ENCODE results near the gene AGPAT3. TPM values are rescaled to one million over a fixed set of nuclear protein-coding genes. Genes with fewer than 3 reads are reported as not detected.

Gene AGPAT3
- total RNA-seq, 1 donor: 63.5 TPM

DNA sequence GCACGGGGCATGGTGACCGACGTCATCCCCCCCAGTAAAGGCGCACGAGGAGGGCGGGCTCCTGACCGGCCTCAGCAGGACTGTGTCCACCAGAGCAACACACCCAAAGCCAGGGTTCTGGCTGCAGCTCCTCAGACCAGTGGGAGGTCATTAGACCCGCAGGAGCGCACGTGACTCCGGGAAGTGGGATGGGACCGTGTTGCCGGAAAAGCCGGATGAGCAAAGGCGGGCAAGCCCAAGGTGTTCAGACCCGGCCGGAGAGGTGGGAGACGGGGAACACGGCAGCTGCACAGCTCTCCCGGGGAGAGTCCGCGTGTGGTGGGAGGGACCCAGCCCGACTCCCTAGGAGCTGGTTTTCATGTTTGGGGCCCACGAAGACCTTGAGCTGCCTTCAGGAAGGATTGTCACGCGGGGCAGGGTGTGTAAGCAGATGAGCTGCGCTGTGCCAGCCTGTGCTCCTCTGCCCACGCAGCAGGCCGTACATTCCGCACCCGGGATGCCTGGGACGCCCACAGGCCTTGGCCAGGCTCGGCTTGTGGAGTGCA lies 126.5 kb downstream of the AGPAT3 start:
- DNase-seq (ENCODE audit: low read depth): no peak
- H3K4me3 ChIP-seq (ENCODE audit: low read depth, low read length): no peak overlapping the region
- TF ChIP-seq, protein P1, sequence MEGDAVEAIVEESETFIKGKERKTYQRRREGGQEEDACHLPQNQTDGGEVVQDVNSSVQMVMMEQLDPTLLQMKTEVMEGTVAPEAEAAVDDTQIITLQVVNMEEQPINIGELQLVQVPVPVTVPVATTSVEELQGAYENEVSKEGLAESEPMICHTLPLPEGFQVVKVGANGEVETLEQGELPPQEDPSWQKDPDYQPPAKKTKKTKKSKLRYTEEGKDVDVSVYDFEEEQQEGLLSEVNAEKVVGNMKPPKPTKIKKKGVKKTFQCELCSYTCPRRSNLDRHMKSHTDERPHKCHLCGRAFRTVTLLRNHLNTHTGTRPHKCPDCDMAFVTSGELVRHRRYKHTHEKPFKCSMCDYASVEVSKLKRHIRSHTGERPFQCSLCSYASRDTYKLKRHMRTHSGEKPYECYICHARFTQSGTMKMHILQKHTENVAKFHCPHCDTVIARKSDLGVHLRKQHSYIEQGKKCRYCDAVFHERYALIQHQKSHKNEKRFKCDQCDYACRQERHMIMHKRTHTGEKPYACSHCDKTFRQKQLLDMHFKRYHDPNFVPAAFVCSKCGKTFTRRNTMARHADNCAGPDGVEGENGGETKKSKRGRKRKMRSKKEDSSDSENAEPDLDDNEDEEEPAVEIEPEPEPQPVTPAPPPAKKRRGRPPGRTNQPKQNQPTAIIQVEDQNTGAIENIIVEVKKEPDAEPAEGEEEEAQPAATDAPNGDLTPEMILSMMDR (IDR thresholded peaks at IDR 0.05; ENCODE audit: insufficient read depth, low read depth, low read length): no peak

GRCh38 chr21:43992121-43992520 lies 127.1 kb downstream of the AGPAT3 start:
- TF ChIP-seq, protein P1 (IDR thresholded peaks at IDR 0.05; ENCODE audit: insufficient read depth, low read depth, low read length): no peak
- no peak overlapping the region for H3K4me3 ChIP-seq (ENCODE audit: low read depth, low read length)
- DNase-seq (ENCODE audit: low read depth): no peak

GRCh38 chr21:43993420-43993934 lies 128.5 kb downstream of the AGPAT3 start:
- DNase-seq (ENCODE audit: low read depth): no peak
- TF ChIP-seq, protein P1 (IDR thresholded peaks at IDR 0.05; ENCODE audit: insufficient read depth, low read depth, low read length): no peak
- H3K4me3 ChIP-seq (ENCODE audit: low read depth, low read length): no peak overlapping the region

DNA sequence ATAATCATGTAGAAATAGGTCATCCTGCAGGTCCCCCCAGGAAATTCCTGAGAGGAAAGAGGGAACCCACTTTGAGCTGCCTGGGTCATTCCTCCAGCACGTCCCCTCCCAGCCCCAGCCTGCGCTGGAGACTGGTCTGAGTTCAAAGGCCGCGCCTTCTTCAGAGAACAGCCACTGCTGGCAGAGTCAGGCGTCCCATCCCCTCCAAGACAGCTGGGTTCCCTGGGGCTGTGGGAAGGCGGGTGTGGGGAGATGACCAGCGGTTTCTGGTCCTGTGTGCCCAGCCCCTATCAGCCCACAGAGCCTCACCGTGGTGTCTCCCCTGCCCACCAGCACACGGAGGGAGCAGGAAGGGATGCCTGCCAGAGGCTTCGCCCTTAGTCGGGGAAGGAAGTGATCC lies 129.1 kb downstream of the AGPAT3 start:
- H3K4me3 ChIP-seq (ENCODE audit: low read depth, low read length): no peak overlapping the region
- TF ChIP-seq, protein P1 (IDR thresholded peaks at IDR 0.05; ENCODE audit: insufficient read depth, low read depth, low read length): no peak
- no peak for DNase-seq (ENCODE audit: low read depth)

- no peak overlapping the region for H3K4me3 ChIP-seq (ENCODE audit: low read depth, low read length)
- TF ChIP-seq, protein P1 (IDR thresholded peaks at IDR 0.05; ENCODE audit: insufficient read depth, low read depth, low read length): no peak
- no peak for DNase-seq (ENCODE audit: low read depth)
Observed at GRCh38 chr21:43994646-43995045, 129.6 kb downstream of the AGPAT3 start.

- DNase-seq (ENCODE audit: low read depth): no peak
- no peak overlapping the region for H3K4me3 ChIP-seq (ENCODE audit: low read depth, low read length)
- TF ChIP-seq, protein P1 (IDR thresholded peaks at IDR 0.05; ENCODE audit: insufficient read depth, low read depth, low read length): no peak
Observed at GRCh38 chr21:43995521-43996105, 130.6 kb downstream of the AGPAT3 start.
